Measurements from ENCODE around the gene CD276. TPM values are rescaled to one million over a fixed set of nuclear protein-coding genes. Genes with fewer than 3 reads are reported as not detected.

The CD276 gene
- total RNA-seq, 1 donor from 2014 or later = 78.1 TPM

DNA sequence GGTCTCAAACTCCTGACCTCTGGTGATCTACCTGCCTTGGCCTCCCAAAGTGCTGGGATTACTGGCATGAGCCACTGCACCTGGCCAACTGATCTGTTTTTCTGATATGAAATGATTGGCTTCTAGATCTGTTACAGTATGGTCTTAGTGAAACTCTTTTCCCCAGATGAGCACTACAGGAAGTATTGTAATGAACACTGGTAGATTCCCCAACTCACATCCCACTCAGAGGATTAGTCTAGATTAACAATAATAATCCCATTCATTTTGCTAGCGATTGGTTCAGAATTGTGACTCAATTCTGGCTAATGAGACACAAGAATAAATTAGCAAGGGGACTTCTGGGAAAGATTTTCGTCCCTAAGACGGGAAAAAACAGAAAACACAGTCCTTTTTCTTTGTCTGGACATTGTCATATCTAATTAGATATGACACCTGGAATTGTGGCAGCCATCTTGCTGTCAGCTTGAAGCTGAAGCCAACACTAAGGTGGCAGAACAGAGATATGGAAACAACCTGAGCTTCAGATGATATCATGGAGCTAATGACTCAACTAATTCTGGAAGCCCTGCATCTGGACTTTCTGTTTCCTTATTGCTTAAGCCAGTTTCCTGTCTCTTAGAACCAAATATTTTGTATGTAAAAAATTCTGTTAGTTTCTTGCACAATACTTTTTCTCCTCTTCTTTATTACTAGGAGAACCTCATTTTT, 33.6 kb upstream of the CD276 start:
- TF ChIP-seq POLR2A (IDR thresholded peaks at IDR 0.05) (no peak), POLR2AphosphoS5 (IDR thresholded peaks at IDR 0.05; ENCODE audit: insufficient read depth in 1 of 2, low read depth in 1 of 2) (no peak)
- TF ChIP-seq, protein P1, sequence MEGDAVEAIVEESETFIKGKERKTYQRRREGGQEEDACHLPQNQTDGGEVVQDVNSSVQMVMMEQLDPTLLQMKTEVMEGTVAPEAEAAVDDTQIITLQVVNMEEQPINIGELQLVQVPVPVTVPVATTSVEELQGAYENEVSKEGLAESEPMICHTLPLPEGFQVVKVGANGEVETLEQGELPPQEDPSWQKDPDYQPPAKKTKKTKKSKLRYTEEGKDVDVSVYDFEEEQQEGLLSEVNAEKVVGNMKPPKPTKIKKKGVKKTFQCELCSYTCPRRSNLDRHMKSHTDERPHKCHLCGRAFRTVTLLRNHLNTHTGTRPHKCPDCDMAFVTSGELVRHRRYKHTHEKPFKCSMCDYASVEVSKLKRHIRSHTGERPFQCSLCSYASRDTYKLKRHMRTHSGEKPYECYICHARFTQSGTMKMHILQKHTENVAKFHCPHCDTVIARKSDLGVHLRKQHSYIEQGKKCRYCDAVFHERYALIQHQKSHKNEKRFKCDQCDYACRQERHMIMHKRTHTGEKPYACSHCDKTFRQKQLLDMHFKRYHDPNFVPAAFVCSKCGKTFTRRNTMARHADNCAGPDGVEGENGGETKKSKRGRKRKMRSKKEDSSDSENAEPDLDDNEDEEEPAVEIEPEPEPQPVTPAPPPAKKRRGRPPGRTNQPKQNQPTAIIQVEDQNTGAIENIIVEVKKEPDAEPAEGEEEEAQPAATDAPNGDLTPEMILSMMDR (IDR thresholded peaks at IDR 0.05) = no peak
- Histone ChIP-seq H3K27me3 (no peaks in the 10 kb centered on the region), H3K9me3 (no peaks in the 10 kb centered on the region), H3K4me1 (no peaks in the 10 kb centered on the region), H3K27ac (no peak overlapping the region), H3K36me3 (no peaks in the 10 kb centered on the region), H3K4me3 (no peak overlapping the region)
- no peak for DNase-seq (ENCODE audit: extremely low spot score in 2 of 2)
- intact Hi-C loops (cut with DNase I) = no loop called here

DNA sequence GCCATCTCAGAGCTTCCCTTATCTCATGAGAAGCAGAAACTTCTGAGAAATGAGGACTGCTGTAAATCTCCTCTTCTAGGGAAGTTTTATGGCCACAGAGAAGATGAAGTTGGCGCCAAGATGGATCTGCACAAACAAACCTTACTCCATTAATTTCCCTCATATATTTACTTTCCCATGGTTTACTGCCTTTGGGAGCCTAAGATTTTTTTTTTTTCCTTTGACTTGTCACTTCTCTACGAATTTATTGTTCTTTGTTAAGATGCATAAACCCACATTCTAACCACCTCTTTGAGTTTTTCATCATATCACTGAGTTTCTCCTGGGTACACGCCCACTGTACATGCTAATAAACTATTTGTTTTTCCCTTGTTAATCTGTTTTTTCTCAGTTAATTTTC, 29.5 kb upstream of the CD276 start:
- Histone ChIP-seq H3K4me3 (no peak overlapping the region), H3K9me3 (no peaks in the 10 kb centered on the region), H3K4me1 (no peaks in the 10 kb centered on the region), H3K27ac (no peak overlapping the region), H3K27me3 (no peaks in the 10 kb centered on the region), H3K36me3 (no peaks in the 10 kb centered on the region)
- intact Hi-C loops (cut with DNase I) = no loop called here
- TF ChIP-seq, protein P1 (IDR thresholded peaks at IDR 0.05) = no peak
- TF ChIP-seq POLR2AphosphoS5 (IDR thresholded peaks at IDR 0.05; ENCODE audit: insufficient read depth in 1 of 2, low read depth in 1 of 2) (no peak), POLR2A (IDR thresholded peaks at IDR 0.05) (no peak)
- no peak for DNase-seq (ENCODE audit: extremely low spot score in 2 of 2)

DNA sequence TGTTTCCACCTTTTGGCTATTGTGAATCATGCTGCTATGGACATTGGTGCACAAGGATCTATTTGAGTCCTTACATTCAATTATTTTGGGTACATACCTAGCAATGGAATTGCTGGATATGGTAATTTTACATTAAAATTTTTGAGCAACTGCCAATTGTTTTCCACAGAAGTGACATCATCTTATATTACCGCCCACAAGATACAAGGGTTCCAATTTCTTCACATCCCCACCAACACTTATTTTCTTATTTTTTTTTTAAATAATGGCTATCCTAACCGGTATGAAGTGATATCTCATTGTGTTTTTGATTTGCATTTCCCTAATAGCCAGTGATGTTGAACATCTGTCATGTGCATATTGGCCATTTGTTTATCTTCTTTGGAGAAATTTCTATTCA, 28.5 kb upstream of the CD276 start:
- intact Hi-C loops (cut with DNase I) = no loop called here
- Histone ChIP-seq H3K27ac (no peak overlapping the region), H3K9me3 (no peaks in the 10 kb centered on the region), H3K27me3 (no peaks in the 10 kb centered on the region), H3K4me1 (no peaks in the 10 kb centered on the region), H3K4me3 (no peak overlapping the region), H3K36me3 (no peaks in the 10 kb centered on the region)
- DNase-seq (ENCODE audit: extremely low spot score in 2 of 2) = no peak
- TF ChIP-seq POLR2AphosphoS5 (IDR thresholded peaks at IDR 0.05; ENCODE audit: insufficient read depth in 1 of 2, low read depth in 1 of 2) (no peak), POLR2A (IDR thresholded peaks at IDR 0.05) (no peak)
- TF ChIP-seq, protein P1 (IDR thresholded peaks at IDR 0.05) = no peak

DNA sequence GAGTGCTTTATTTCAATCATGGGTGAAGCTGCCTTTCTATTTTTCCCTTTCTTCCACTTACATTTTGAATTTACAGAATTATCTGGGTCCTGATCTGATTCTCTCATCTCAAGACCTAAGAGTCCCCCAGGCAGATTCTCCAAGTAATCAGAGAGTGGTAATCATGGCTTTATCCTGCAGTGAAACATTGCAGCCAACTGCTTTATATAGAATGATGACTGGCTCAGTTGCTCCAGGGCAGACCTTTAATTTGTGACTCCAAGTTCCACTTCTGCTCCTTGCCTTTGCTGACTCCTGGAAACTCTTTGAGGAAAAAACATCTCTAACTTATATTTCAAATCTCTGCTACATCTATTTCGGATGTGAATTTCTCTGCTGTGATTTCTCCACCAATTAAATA, 25.5 kb upstream of the CD276 start:
- TF ChIP-seq, protein P1 (IDR thresholded peaks at IDR 0.05) = no peak
- TF ChIP-seq POLR2AphosphoS5 (IDR thresholded peaks at IDR 0.05; ENCODE audit: insufficient read depth in 1 of 2, low read depth in 1 of 2) (no peak), POLR2A (IDR thresholded peaks at IDR 0.05) (no peak)
- H3K27me3 ChIP-seq = no peaks in the 10 kb centered on the region
- no peak for DNase-seq (ENCODE audit: extremely low spot score in 2 of 2)
- H3K36me3 ChIP-seq = no peaks in the 10 kb centered on the region
- no peak overlapping the region for H3K27ac ChIP-seq
- intact Hi-C loops (cut with DNase I) = no loop called here
- no peak overlapping the region for H3K4me3 ChIP-seq
- H3K4me1 ChIP-seq = no peaks in the 10 kb centered on the region
- H3K9me3 ChIP-seq = no peaks in the 10 kb centered on the region

DNA sequence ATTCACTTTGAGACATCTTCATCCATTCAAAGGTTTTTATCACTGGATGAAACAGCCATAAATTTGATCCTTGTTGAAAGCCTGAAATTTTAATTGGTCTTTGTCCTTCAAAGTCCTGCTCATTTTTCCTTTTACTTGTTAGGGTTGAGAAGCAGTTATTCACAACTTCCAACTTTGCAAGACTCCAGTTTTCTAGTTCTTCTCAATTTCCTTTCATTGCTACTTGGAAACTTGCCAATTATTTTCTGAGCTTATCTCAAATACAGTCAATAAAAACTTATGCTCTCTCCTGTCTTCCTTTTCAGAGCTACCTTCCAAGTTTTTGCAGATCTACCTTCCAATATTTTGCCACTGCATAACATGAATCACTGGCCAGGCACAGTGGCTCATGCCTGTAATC, 23.7 kb upstream of the CD276 start:
- TF ChIP-seq POLR2A (IDR thresholded peaks at IDR 0.05) (no peak), POLR2AphosphoS5 (IDR thresholded peaks at IDR 0.05; ENCODE audit: insufficient read depth in 1 of 2, low read depth in 1 of 2) (no peak)
- TF ChIP-seq, protein P1 (IDR thresholded peaks at IDR 0.05) = no peak
- no peak for DNase-seq (ENCODE audit: extremely low spot score in 2 of 2)
- Histone ChIP-seq H3K27me3 (no peaks in the 10 kb centered on the region), H3K4me1 (no peaks in the 10 kb centered on the region), H3K4me3 (no peak overlapping the region), H3K36me3 (no peaks in the 10 kb centered on the region), H3K27ac (no peak overlapping the region), H3K9me3 (no peaks in the 10 kb centered on the region)
- intact Hi-C loops (cut with DNase I) = no loop called here
